DMS 273 (cell line): ENCODE results near the gene GPALPP1.
"Not testable (repeated sequence)": the region's sequence is repeated elsewhere in the genome, so short reads cannot be mapped to it uniquely, and the experiment has no call there.

ENCODE experiments used
- DNase-seq: peaks from one replicate; lab custom pipeline; 2025; ENCODE audit not compliant: unreplicated experiment; lab: John Stamatoyannopoulos, UW

The GPALPP1 gene

DNA sequence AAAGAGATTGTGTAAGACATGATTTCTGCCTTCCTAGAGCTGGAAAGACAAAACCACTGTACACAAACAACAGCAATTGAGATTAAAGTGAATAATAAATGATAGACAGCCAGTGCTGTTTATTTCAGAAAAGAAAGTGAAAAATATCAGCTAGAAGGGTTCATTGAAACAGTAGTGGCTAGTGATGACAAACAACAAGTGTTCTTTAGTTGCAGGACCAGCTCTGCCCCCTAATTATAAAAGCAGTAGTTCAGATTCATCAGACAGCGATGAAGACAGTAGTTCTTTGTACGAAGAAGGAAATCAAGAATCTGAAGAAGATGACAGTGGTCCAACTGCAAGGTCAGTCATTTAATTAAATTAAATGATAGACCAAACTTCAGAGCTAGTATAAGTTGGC is 14.8 kb downstream of the GPALPP1 start:
- no peak for DNase-seq

DNA sequence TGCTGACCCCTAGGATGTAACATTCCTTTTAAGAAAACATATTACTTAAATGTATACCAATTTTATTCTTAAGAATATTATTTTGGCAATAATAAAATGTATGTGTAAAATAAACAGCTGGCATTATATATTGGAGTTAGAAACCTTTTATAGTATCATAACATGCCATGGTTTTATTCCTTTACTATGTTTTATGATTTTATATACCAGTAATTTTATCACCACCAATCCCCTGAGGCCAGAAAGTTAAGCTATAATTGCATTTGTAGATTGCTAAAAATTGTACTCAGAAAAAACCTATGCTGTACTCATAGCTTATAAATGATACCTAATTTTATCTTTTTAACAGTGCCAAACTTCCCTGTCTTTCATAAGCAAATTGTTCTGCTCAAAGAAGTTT is 17.9 kb downstream of the GPALPP1 start:
- no peak for DNase-seq

DNA sequence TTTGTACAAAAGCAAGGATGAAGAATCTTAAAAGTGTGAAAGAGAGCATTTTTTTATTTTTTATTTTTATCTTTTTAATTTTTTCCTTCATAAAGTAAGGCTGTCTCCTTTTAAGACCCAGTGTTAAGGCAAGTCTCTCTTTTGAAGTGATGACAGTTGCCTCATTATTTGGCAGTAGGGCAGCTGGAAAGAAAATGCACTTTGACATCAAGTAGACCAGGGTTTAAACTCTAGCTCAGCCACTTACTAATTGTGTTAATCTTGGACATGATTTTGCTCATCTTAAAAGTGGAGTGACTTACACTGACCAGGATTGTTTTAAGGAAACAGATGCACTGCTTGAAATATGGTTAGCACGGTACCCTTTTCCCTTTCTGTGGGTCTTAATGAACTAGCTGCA is 18.5 kb downstream of the GPALPP1 start:
- DNase-seq, result no peak

DNA sequence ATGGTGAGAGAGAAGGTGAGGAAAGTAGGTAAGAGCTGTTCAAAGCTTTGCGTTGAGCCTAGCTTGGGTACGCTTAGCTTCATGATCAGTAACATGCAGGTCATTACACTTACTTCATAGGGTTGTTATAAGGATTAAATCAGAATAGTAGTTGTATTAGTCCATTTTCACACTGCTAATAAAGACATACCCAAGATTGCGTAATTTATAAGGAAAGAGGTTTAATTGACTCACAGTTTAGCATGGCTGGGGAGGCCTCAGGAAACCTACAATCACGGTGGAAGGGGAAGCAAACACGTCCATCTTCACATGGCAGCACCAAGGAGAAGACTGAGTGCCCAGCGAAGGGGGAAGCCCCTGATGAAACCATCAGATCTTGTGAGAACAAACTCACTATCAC is 21.9 kb downstream of the GPALPP1 start:
- no peak for DNase-seq

DNA sequence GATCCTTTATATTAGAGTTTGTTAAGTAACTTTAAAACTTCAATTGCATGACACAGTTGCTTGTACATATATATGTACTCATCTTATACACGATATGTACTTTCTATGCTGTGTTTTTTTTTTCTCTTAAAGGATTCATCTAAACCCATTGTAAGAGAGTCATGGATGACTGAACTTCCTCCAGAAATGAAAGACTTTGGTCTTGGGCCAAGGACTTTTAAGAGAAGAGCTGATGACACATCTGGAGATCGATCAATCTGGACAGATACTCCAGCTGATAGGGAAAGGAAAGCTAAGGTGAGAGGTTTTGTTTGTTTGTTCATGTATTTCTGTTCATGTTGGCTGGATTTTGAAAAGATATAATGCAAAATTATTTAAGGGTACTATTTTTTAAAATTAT is 26.0 kb downstream of the GPALPP1 start:
- no peak for DNase-seq

DNA sequence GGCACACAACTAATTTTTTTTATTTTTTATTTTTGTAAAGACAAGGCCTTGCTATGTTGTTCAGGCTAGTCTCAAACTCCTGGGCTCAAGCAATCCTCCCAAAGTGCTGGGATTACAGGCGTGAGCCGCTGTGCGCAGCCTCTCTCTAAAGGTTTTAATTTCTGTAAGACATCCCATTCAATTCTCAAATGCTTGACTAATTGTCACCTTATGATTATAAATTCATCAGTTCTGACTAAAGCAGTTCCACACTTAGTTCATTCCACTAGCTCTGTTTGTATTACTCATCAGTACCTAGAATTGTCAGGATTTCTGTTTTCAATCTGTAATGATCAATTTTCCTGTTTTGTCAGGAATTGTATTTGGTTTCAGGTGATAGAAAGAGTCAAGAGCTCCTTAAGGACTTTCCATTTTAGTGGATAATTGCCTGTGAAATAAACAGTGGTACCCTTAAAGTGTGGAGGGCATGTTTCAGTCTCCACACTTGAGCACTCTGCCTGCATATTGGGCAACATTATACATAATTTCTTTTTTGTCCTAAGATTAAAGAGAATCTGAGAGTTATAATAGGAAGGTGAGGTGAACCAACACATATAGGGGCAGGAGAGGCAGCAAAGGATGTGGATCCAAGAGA is 27.6 kb downstream of the GPALPP1 start:
- DNase-seq, result no peak

DNA sequence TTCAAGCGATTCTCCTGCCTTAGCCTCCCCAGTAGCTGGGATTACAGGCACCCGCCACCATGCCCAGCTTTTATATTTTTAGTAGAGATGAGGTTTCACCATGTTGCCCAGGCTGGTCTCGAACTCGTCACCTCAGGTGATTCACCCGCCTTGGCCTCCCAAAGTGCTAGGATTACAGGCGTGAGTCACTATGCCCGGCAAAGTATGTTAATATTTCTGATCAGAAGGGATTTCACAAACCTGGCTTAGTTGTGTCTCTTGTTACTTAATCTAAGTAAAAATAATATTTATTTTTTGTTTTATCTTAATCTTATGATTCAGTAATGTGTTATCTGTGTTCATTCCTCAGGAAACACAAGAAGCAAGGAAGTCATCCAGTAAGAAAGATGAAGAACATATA is 30.6 kb downstream of the GPALPP1 start:
- not testable (repeated sequence) for DNase-seq

DNA sequence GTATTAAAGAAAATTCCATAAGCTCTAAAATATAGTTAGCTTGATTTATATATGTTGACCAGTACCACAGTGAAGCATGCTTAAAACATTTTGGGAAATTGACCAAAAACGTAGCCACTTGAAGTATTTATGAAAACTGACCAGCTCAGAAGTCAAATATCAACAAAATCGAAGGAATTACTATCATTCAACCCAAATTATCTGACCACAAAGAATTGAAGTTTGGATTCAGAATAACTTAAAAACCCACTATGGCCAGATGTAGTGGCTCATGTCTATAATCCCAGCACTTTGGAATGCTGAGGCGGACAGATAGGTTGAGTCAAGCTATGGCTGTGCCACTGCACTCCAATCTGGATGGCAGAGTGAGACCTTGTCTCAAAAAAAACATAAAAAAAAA is 31.9 kb downstream of the GPALPP1 start:
- no peak for DNase-seq

DNA sequence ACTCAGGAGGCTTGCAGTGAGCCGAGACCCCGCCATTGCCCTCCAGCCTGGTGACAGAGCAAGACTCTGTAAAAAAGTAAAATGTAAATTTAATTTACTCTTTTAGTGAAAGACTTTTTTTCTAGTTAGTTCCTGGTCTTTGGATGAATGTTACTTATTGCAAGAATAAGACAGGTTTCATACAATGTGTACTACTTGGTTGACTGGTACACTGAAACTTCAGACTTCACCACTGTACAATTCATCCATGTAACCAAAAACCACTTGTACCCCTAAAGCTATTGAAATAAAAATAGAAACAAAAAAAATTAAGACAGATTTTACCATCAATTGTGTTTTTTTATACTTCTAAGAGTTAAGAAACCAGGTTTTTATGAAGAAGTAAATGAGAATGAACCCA is 35.5 kb downstream of the GPALPP1 start:
- DNase-seq, result no peak

DNA sequence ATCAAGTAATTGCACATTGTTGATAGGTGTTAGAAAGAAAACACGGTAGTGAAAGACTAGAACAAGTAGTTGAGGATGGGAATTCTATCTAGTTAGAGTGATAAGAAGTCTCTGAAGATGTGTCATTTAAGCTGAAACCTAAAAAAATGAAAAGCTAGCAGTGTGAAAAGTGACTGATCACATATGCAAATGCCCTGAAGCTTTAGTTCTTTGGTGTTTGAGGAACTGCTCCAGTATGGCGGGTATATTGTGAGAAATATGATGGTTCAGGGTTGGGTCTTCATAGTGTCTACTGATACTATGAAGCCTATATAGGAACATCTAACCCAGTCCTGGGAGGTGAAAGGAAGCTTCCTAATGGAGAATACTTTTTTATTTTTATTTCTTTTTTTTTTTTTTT is 45.0 kb downstream of the GPALPP1 start:
- DNase-seq, result no peak

DNA sequence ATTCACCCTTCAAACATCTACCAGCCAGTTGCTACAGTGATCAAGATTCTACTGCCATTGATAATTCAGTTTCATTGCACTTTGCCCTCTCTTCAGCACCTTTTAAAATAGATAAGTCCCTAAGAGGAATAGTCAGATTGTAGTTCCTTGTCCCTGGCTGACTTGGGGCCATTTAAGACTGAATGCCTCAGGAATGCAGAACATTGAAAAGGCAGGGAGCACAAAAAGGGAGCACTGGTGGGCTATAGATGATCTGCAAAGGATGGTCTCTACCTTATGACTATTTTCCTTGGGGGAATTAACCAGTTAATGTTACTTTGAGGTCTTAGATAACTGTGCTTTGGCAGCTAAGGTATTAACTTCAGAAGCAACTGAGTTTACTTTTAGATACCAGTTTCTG is 46.9 kb downstream of the GPALPP1 start:
- no peak for DNase-seq

DNA sequence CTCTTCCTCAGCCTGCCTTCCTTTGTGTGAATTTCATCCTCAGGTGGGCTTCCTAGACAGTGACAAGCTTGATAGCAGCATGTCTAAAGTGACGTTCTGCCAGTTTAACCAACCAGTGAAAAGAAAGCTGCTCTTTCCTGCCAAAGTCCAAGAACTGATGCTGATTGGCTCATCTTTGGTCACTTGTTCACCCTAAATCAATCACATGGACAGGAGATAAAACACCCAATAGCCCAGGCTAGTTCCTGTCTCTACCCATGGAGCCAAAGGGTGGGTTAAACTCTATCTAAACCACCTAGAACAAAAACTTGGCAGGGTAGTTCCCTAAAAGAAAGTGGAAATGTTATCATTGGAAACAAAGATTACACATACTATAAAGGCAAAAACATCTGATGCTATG is 50.8 kb downstream of the GPALPP1 start:
- no peak for DNase-seq

DNA sequence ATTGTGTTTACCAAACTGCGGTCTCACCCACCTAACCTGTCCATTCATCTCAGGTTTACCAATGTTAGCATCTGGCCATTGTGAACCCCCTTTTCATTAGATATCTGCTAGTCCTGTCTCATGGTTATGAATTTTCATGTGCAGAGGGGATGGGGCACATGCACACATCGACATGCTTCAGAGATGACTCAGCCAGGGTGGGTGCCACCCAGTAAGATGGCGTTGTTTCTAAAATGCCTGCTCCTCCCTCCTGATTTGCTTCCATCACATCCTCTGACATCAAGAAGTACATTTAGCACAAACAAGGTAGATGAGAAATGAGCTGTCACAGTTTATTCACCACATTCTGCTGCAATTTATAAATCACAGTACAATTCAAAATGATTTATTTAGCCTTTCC is 51.3 kb downstream of the GPALPP1 start:
- no peak for DNase-seq

DNA sequence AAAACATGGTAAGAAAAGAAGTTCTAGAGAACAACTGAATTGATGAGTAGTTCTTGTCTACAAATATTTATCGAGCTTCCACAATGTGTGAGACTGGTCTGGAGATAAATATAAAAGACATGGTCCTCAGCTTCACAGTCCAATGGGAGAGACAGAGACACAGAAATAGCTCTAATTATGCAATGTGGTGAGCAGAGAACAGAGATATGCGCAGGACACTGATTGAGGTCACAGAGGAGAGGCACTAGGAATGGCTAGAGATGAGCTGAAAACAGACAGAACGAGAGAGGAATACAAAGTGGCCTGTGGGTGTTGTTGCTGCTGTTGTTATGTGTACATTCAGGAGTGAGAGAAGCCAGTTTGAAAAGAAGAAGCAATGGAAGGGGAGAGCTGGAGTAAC is 53.2 kb downstream of the GPALPP1 start:
- no peak for DNase-seq

DNA sequence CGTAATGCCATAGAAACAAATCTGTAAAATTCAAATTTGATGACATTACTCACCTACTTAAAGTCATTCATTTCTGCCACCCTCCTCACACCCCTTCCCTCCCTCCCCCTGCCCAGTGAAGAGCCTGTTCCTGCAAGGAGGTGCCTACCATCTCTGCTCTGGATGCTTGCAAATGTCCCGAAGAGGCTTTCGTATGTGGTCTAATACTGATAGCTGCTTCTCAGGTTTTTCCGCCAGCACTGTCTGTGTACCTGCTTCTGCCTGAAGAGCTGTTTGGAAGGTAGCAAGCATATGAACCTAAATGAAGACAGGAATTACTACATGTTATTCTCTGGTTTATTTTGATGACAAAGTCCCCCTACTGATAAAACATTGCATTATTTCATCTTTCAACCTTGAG is 57.1 kb downstream of the GPALPP1 start:
- DNase-seq, result no peak

DNA sequence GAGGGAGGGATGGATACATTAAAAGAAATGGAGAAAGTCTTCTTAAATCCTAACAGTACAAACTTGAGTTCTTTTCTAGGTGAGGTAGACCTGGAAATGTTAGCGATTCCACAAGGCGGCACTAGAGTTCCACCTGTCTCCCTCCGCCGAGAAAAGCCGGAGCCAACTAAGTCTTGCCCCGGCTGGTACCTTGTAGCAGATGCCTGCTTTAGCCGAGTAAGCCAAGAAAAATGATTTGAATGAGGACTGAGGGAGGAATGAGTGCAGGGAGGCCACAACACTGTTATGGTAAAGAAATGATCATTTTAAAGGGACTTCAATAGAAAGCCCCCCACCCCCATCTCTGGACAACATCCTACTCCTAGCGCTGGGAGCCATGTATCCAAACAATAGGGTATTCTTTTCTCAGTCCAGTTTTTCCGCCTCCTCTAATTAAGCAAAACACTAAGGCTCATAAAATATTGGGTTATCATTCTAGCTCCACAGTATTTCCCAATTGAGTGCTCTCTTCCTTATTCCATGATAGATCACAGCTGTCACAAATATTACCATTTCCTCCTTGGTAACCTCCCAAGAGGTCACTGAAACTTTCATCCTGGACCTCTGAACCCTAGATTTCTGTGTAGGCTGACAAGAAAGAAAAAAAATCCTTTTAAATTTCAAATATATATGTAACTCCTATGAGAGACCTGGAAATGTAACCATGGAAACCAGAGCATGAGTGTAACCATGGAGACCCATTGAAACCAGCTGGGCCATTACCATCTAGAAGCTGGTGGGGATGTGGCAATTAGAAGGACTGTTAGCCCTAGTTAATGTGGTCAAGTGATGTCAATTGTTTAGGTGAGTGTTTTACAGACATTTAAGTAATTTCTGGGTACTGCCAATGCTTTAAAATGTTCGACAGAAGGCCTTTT is 58.3 kb downstream of the GPALPP1 start:
- peak; percentile 90 for DNase-seq

DNA sequence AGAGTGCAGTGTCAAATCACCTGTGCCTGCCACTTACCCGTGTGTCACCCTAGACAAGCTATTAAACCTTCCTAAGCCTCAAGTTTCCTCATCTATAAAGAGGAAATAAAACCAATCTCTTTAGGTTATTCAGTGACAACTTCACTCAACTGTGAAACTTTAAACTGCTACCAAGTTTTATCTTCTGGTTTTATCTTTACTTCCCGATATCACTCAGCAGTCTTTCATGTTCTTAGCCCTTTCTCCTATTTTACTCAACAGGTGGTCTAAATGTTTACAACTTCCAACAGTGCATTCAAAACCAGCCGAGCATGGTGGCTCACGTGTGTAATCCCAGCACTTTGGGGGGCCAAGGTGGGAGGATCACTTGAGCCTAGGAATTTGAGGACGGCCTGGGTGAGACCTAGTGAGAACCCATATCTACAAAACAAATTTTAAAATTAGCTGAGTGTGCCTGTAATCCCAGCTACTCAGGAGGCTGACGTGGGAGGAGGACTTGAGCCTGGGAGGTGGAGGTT is 59.6 kb downstream of the GPALPP1 start:
- no peak for DNase-seq

DNA sequence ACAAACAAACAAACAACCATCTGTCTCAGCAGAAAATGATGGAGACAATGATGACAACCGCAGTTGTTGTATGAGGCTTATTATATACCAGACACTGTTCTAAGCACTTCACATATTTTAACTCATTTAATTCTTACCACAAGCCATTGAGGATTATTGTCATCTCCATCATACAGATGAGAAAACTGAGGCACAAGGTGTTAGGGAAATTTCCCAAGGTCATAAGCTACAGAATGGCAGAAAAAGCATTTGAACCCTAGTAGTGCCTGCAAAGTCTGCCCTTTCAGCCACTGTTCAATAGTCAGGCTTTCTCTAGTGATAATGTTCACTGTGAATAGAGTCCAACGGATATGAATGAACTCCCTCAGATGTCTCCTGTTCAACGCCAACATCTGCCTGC is 60.1 kb downstream of the GPALPP1 start:
- DNase-seq, result no peak

DNA sequence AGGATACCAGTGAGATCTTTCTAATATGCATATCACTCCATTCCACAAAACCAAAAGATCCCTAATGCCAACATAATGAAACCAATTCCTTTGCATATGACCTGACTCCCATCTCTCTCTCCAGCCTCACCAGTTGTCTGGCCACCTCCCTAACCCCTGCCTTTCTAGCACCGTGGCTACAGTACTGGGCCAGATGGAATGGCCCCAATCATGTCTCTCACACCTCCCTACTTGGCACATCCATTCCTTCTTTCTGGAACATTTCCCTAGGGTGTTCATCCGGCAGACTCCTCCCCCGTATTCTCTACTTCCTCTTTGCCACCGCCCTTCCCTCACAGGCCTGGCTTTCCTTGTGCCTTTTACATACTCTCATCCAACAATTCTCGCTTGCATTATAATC is 62.0 kb downstream of the GPALPP1 start:
- no peak for DNase-seq

DNA sequence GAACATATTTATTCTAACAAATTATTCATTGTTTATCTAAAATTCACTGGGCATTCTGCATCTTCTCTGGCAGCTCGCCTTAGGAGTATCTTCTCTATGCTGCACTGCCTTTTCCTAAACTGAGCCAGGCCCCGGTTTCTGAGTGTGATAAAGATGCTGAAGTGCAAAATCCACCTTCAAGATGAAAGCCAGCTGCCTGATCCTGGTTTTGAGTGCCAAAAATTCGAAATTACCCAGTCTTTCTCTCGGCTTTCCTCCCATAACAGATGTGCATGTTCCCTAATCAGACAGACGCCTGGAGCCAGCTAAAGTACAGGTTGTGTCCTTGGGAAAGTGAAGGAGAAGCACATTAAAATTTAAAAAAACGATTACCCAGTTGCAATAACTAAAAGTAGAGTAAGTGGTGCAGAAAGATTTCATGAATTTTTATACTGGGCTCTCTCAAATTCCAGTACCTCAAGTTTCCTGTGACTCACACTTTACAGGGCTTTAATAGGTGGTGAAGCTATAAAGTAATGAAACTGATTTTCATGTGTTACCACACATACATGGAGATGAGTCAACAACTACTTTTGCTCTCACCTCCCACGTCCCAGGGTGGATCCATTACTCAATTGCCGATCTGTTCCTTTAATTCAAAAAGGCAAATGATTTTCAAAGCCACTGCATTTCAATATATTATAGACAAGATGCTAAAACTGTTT is 66.0 kb downstream of the GPALPP1 start:
- peak; percentile 75 for DNase-seq

DNA sequence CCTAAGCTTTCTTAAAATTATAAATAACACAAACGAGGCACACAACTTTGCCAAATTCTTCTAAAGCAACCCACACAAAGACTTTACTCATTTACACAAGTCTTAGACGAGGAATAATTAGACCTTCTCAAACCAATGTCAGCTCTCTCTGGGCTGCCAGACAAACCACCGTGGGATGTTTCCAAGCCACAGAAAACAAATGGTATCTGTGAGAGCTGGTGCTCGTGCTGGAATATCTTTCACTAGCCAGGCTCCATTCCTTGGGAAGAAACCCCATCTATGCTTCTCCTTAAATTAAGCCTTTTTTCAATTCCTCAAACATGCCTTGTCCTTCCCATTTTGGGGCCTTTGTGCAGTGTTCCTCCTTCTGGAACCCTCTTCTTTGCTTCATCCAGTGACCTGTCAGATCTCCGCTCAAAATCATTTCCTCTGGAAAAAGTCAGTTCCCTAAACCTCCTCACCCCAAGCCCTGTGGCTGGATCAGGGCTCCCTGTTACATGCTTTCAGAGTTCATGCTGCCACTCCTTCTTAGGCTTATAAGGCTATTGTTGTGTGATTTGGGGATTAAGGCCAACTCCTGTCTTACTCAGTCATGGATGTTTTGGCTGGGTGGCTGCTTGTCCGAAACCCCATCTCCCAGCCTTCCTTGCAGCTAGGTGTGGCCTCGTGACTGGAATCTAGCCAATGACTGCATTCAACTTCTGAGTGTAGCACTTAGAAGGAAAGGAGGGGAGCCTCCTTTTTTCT is 66.7 kb downstream of the GPALPP1 start:
- peak; percentile 42 for DNase-seq
